ENCODE measurements around the gene NOXO1.

Gene NOXO1

GRCh38 chr16:2009791-2010510 lies 28.7 kb upstream of the NOXO1 start, which contains the start of gene ZNF598:
Gene ZNF598 (minus strand): TSS chr16:2009821.
- peak; percentile 80 for DNase-seq

GRCh38 chr16:2009164-2009711 lies 28.0 kb upstream of the NOXO1 start:
- no peak for DNase-seq

- DNase-seq = peak in 1 of 2 donors; percentile 27
Observed at GRCh38 chr16:2008631-2009163, 27.4 kb upstream of the NOXO1 start.

GRCh38 chr16:2008009-2008526 lies 26.8 kb upstream of the NOXO1 start:
- DNase-seq = peak in 1 of 2 donors; percentile 23

- DNase-seq = no peak
Observed at GRCh38 chr16:2007081-2007836, 26.0 kb upstream of the NOXO1 start.

- DNase-seq = no peak
Observed at GRCh38 chr16:2006317-2006716, 25.0 kb upstream of the NOXO1 start.

- no peak for DNase-seq
Observed at GRCh38 chr16:2005646-2006045, 24.4 kb upstream of the NOXO1 start.

- DNase-seq = no peak
Observed at GRCh38 chr16:2004795-2005517, 23.7 kb upstream of the NOXO1 start.

- peak; percentile 86 to 87 for DNase-seq
Observed at GRCh38 chr16:2003827-2004641, 22.8 kb upstream of the NOXO1 start.

- DNase-seq = no peak
Observed at GRCh38 chr16:2003231-2003826, 22.1 kb upstream of the NOXO1 start.

- DNase-seq = no peak
Observed at GRCh38 chr16:2002406-2003230, 21.3 kb upstream of the NOXO1 start.

- no peak for DNase-seq
Observed at GRCh38 chr16:2001456-2002355, 20.4 kb upstream of the NOXO1 start.

GRCh38 chr16:2001035-2001434 lies 19.8 kb upstream of the NOXO1 start:
- DNase-seq = no peak

- DNase-seq = no peak
Observed at GRCh38 chr16:1999866-2000514, 18.7 kb upstream of the NOXO1 start.

GRCh38 chr16:1998852-1999801 lies 17.9 kb upstream of the NOXO1 start:
- no peak for DNase-seq

- DNase-seq = no peak
Observed at GRCh38 chr16:1998360-1998835, 17.1 kb upstream of the NOXO1 start.

Measured in CD4-positive, alpha-beta T cell treated with Interleukin-4 for 1 hour (primary cell).